ENCODE measurements around the gene NKX2-8.
"Not testable (repeated sequence)": the region's sequence is repeated elsewhere in the genome, so short reads cannot be mapped to it uniquely, and the experiment has no call there.

NKX2-8 gene

GRCh38 chr14:36579573-36580140 is 2.8 kb downstream of the NKX2-8 start:
- no peak for DNase-seq

- no peak for DNase-seq
Measured at GRCh38 chr14:36579001-36579555, 3.3 kb downstream of the NKX2-8 start.

GRCh38 chr14:36570065-36570464 is 12.3 kb downstream of the NKX2-8 start:
- DNase-seq, result no peak

- no peak for DNase-seq
Measured at GRCh38 chr14:36556811-36557433, 25.5 kb downstream of the NKX2-8 start.

GRCh38 chr14:36555998-36556743 is 26.2 kb downstream of the NKX2-8 start:
- DNase-seq, result no peak

- no peak for DNase-seq
Measured at GRCh38 chr14:36553656-36554260, 28.7 kb downstream of the NKX2-8 start.

- no peak for DNase-seq
Measured at GRCh38 chr14:36550899-36551298, 31.5 kb downstream of the NKX2-8 start.

- DNase-seq, result not testable (repeated sequence)
Measured at GRCh38 chr14:36544280-36544679, 38.1 kb downstream of the NKX2-8 start.

GRCh38 chr14:36538051-36538450 is 44.4 kb downstream of the NKX2-8 start:
- no peak for DNase-seq

Data from femur (tissue), 1 donor.